ENCODE results near the gene PLA2G4E. TPM values are rescaled to one million over a fixed set of nuclear protein-coding genes. Genes with fewer than 3 reads are reported as not detected.

Gene PLA2G4E
- total and polyA plus RNA-seq, 2 experiments from 2014 or later: not detected

DNA sequence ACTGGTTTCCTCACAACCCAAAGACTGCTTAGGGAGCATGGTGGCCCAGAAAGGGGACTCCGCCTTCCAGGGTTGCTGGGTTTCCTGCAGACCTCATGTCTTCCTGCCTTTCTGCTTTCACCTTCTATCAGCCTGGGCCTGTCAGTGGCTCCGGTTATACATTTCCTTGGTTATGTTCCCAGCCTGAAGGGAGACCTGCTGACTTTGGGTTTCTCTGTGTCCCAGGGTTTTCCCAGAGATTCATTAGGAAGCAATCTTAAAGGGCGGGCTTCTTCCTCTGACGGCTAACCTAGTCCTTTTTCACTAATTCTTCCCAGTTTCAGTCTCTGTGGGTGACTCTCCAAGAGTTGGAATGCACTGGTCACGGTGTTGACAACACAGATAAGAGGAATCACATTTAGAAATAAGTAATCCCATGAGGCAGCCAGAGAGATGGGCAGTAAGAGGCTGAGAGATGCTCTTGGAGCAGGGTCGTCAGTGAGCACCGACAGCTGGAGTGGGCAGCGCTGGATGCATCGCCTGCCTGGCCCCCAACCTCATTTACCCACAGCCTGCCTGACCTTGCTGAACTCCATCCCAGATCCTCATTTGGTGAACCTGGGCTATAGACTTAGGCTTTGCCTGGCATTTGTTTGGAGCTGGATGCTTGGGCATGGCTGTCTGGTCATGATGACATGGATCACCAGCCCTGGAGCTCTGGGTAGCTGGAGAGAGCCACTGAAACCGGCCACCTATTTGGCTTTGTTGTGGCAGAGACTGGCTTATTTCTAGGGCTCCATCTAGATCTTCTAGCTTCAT, 38.5 kb downstream of the PLA2G4E start:
- H3K4me1 ChIP-seq (ENCODE audit: insufficient read depth): peaks cover 13% of the 10 kb centered on the region
- no peak for DNase-seq (ENCODE audit: low spot score)
- H3K4me3 Mint-ChIP-seq: no peak overlapping the region
- no peaks in the 10 kb centered on the region for H3K9me2 ChIP-seq (ENCODE audit: insufficient read depth)
- H3K79me2 ChIP-seq (replicated peaks; ENCODE audit: insufficient read depth): no peaks in the 10 kb centered on the region
- no peaks in the 10 kb centered on the region for H3K36me3 Mint-ChIP-seq (ENCODE audit: low read depth)
- no peak overlapping the region for H3K27ac ChIP-seq (ENCODE audit: low read depth)
- H3K4me1 Mint-ChIP-seq: peaks cover 19% of the 10 kb centered on the region
- H3K4me2 ChIP-seq: no peak overlapping the region
- H3K27me3 Mint-ChIP-seq (ENCODE audit: insufficient read depth, low read depth, poor library complexity): peaks cover 10% of the 10 kb centered on the region
- H2AFZ ChIP-seq: peak overlapping the region; percentile 47
- no peaks in the 10 kb centered on the region for H3K27me3 ChIP-seq (ENCODE audit: insufficient read depth)
- ATAC-seq: no peak
- no peaks in the 10 kb centered on the region for H4K20me1 ChIP-seq (replicated peaks; ENCODE audit: insufficient read depth)
- H3K9me3 Mint-ChIP-seq: no peaks in the 10 kb centered on the region
- no peak overlapping the region for H3K4me3 ChIP-seq
- H3F3A ChIP-seq (replicated peaks; ENCODE audit: low read depth): no peaks in the 10 kb centered on the region
- H3K27ac Mint-ChIP-seq: no peak overlapping the region
- TF ChIP-seq, protein P1, sequence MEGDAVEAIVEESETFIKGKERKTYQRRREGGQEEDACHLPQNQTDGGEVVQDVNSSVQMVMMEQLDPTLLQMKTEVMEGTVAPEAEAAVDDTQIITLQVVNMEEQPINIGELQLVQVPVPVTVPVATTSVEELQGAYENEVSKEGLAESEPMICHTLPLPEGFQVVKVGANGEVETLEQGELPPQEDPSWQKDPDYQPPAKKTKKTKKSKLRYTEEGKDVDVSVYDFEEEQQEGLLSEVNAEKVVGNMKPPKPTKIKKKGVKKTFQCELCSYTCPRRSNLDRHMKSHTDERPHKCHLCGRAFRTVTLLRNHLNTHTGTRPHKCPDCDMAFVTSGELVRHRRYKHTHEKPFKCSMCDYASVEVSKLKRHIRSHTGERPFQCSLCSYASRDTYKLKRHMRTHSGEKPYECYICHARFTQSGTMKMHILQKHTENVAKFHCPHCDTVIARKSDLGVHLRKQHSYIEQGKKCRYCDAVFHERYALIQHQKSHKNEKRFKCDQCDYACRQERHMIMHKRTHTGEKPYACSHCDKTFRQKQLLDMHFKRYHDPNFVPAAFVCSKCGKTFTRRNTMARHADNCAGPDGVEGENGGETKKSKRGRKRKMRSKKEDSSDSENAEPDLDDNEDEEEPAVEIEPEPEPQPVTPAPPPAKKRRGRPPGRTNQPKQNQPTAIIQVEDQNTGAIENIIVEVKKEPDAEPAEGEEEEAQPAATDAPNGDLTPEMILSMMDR (conservative IDR thresholded peaks at IDR 0.05; ENCODE audit: low read depth in 2 of 2): no peak
- no peak for TF ChIP-seq JUNB (IDR thresholded peaks at IDR 0.05; ENCODE audit: unreplicated experiment)
- TF ChIP-seq NANOG (IDR thresholded peaks at IDR 0.05; ENCODE audit: borderline replicate concordance): no peak
- no peak for TF ChIP-seq EZH2 (IDR thresholded peaks at IDR 0.05; ENCODE audit: low read depth, unreplicated experiment)
- TF ChIP-seq ZNF331 (CRISPR knock-in tag; IDR thresholded peaks at IDR 0.05; ENCODE audit: low read depth): no peak
- no peaks in the 10 kb centered on the region for H3K36me3 ChIP-seq (ENCODE audit: insufficient read depth)

GRCh38 chr15:41981371-41982132, 39.3 kb downstream of the PLA2G4E start:
- H3K27ac ChIP-seq (ENCODE audit: low read depth): no peak overlapping the region
- H3K79me2 ChIP-seq (replicated peaks; ENCODE audit: insufficient read depth): no peaks in the 10 kb centered on the region
- no peaks in the 10 kb centered on the region for H3K27me3 ChIP-seq (ENCODE audit: insufficient read depth)
- Mint-ChIP-seq H3K36me3 (ENCODE audit: low read depth) (no peaks in the 10 kb centered on the region), H3K27ac (no peak overlapping the region), H3K9me3 (no peaks in the 10 kb centered on the region), H3K27me3 (ENCODE audit: insufficient read depth, low read depth, poor library complexity) (peaks cover 8% of the 10 kb centered on the region), H3K4me1 (peaks cover 19% of the 10 kb centered on the region), H3K4me3 (no peak overlapping the region)
- H2AFZ ChIP-seq: peak overlapping the region; percentile 47
- no peaks in the 10 kb centered on the region for H3F3A ChIP-seq (replicated peaks; ENCODE audit: low read depth)
- no peaks in the 10 kb centered on the region for H3K36me3 ChIP-seq (ENCODE audit: insufficient read depth)
- no peaks in the 10 kb centered on the region for H4K20me1 ChIP-seq (replicated peaks; ENCODE audit: insufficient read depth)
- H3K4me3 ChIP-seq: no peak overlapping the region
- no peak for DNase-seq (ENCODE audit: low spot score)
- H3K4me2 ChIP-seq: no peak overlapping the region
- ATAC-seq: no peak
- peaks cover 13% of the 10 kb centered on the region for H3K4me1 ChIP-seq (ENCODE audit: insufficient read depth)
- H3K9me2 ChIP-seq (ENCODE audit: insufficient read depth): no peaks in the 10 kb centered on the region
- TF ChIP-seq JUNB (IDR thresholded peaks at IDR 0.05; ENCODE audit: unreplicated experiment) (no peak), EZH2 (IDR thresholded peaks at IDR 0.05; ENCODE audit: low read depth, unreplicated experiment) (no peak), NANOG (IDR thresholded peaks at IDR 0.05; ENCODE audit: borderline replicate concordance) (no peak), ZNF331 (CRISPR knock-in tag; IDR thresholded peaks at IDR 0.05; ENCODE audit: low read depth) (no peak), STAT1 (IDR thresholded peaks at IDR 0.05; ENCODE audit: unreplicated experiment) (no peak), EZH2phosphoT487 (IDR thresholded peaks at IDR 0.05; ENCODE audit: unreplicated experiment) (no peak), CREB1 (CRISPR knock-in tag; IDR thresholded peaks at IDR 0.05; ENCODE audit: low read depth) (no peak), POLR2AphosphoS5 (IDR thresholded peaks at IDR 0.05; ENCODE audit: low read depth) (no peak)
- TF ChIP-seq, protein P2, sequence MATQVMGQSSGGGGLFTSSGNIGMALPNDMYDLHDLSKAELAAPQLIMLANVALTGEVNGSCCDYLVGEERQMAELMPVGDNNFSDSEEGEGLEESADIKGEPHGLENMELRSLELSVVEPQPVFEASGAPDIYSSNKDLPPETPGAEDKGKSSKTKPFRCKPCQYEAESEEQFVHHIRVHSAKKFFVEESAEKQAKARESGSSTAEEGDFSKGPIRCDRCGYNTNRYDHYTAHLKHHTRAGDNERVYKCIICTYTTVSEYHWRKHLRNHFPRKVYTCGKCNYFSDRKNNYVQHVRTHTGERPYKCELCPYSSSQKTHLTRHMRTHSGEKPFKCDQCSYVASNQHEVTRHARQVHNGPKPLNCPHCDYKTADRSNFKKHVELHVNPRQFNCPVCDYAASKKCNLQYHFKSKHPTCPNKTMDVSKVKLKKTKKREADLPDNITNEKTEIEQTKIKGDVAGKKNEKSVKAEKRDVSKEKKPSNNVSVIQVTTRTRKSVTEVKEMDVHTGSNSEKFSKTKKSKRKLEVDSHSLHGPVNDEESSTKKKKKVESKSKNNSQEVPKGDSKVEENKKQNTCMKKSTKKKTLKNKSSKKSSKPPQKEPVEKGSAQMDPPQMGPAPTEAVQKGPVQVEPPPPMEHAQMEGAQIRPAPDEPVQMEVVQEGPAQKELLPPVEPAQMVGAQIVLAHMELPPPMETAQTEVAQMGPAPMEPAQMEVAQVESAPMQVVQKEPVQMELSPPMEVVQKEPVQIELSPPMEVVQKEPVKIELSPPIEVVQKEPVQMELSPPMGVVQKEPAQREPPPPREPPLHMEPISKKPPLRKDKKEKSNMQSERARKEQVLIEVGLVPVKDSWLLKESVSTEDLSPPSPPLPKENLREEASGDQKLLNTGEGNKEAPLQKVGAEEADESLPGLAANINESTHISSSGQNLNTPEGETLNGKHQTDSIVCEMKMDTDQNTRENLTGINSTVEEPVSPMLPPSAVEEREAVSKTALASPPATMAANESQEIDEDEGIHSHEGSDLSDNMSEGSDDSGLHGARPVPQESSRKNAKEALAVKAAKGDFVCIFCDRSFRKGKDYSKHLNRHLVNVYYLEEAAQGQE (IDR thresholded peaks at IDR 0.05; ENCODE audit: unreplicated experiment): no peak
- TF ChIP-seq, protein P1 (conservative IDR thresholded peaks at IDR 0.05; ENCODE audit: low read depth in 2 of 2): no peak
